GM12865 (cell line): Measurements from ENCODE around the gene PTMS.

ENCODE experiments used
- DNase-seq: peaks from one replicate; pipeline ENCODE4 v3.0.0; 2010; ENCODE audit warnings: low read depth
- H3K4me3 ChIP-seq: 2 replicates; pipeline ENCODE4 v1.5.1; 2011; ENCODE audit warnings: mild to moderate bottlenecking, low read depth, low read length, control low read depth
- CTCF ChIP-seq: IDR thresholded peaks from 2 replicates; pipeline ENCODE4 v1.5.1; 2011; ENCODE audit warnings: low read length, control low read depth, low read depth, inconsistent platforms; ENCODE audit not compliant: insufficient read depth; ENCODE audit errors: missing control alignments

PTMS gene

GRCh38 chr12:6810758-6811157 is 44.6 kb downstream of the PTMS start:
- no peak for TF ChIP-seq CTCF
- no peak for DNase-seq
- no peak overlapping the region for H3K4me3 ChIP-seq

GRCh38 chr12:6813363-6813762 is 47.2 kb downstream of the PTMS start:
- TF ChIP-seq CTCF: no peak
- no peak overlapping the region for H3K4me3 ChIP-seq
- no peak for DNase-seq

GRCh38 chr12:6816598-6816997 is 50.4 kb downstream of the PTMS start:
- no peak overlapping the region for H3K4me3 ChIP-seq
- no peak for TF ChIP-seq CTCF
- no peak for DNase-seq

- no peak overlapping the region for H3K4me3 ChIP-seq
- no peak for DNase-seq
- TF ChIP-seq CTCF: no peak
These were observed 50.9 kb downstream of the PTMS start for GRCh38 chr12:6817098-6817497.

- DNase-seq: no peak
- no peak for TF ChIP-seq CTCF
- no peak overlapping the region for H3K4me3 ChIP-seq
These were observed 51.5 kb downstream of the PTMS start for GRCh38 chr12:6817662-6818157.

- H3K4me3 ChIP-seq: no peak overlapping the region
- no peak for DNase-seq
- no peak for TF ChIP-seq CTCF
These were observed 52.1 kb downstream of the PTMS start for GRCh38 chr12:6818222-6818621.

GRCh38 chr12:6818645-6819044 is 52.5 kb downstream of the PTMS start:
- H3K4me3 ChIP-seq: no peak overlapping the region
- no peak for DNase-seq
- TF ChIP-seq CTCF: no peak
